Activated B cell treated with CpG ODN at 0.5 μM for 24 hours (primary cell): Measurements from ENCODE around the gene SHPK. TPM values are rescaled to one million over a fixed set of nuclear protein-coding genes. Genes with fewer than 3 reads are reported as not detected.
A peak's percentile ranks its signal among the peaks of the same experiment; 100 is the strongest.

Source experiments
- ATAC-seq: fragments of 200-7000 bp; cut with Tn5 transposase; one replicate; pipeline ENCODE4 v1.10.0; 2021; ENCODE audit warnings: low read depth, mild to moderate bottlenecking, moderate library complexity
- CTCF ChIA-PET: fragments of 350-600 bp; sonication (Branson Sonifier 250); formaldehyde crosslinking; loops from one replicate; lab custom pipeline; 2021; ENCODE audit warnings: antibody characterized with exemption; lab: Charles Lee
- POLR2A ChIA-PET: fragments of 350-600 bp; sonication (Branson Sonifier 250); formaldehyde crosslinking; loops from one replicate; lab custom pipeline; 2021; ENCODE audit warnings: antibody characterized with exemption; lab: Charles Lee
- DNase-seq: peaks from one replicate; pipeline ENCODE4 v3.0.0; 2022
- H3K27ac Mint-ChIP-seq: one replicate; pipeline ENCODE4 v1.8.0; 2020; ENCODE audit warnings: mixed read lengths
- H3K27me3 Mint-ChIP-seq: one replicate; pipeline ENCODE4 v1.8.0; 2021; ENCODE audit warnings: mixed read lengths
- H3K36me3 Mint-ChIP-seq: one replicate; pipeline ENCODE4 v1.8.0; 2021; ENCODE audit warnings: low read depth, mixed read lengths
- H3K4me1 Mint-ChIP-seq: one replicate; pipeline ENCODE4 v1.8.0; 2021; ENCODE audit warnings: mixed read lengths
- H3K4me3 Mint-ChIP-seq: one replicate; pipeline ENCODE4 v1.8.0; 2020; ENCODE audit warnings: mild to moderate bottlenecking, mixed read lengths
- H3K9me3 Mint-ChIP-seq: one replicate; pipeline ENCODE4 v1.8.0; 2020; ENCODE audit warnings: mixed read lengths
- intact Hi-C: fragments of 100-400 bp; cut with micrococcal nuclease; formaldehyde crosslinking; loops from one replicate; pipeline ENCODE4 v1.15.1; 2024
- total RNA-seq: library from RNA; stranded (reverse); gene quantifications from 2 replicates; pipeline ENCODE4 v1.2.3, GENCODE V29; 2022
- TF ChIP-seq, protein P1 (sequence below): fragments of 200-600 bp; IDR thresholded peaks from one replicate; pipeline ENCODE4 v1.8.0; 2022; ENCODE audit warnings: antibody characterized with exemption, mild to moderate bottlenecking

Gene SHPK
- total RNA-seq, 1 donor from 2014 or later = 9.5 TPM

DNA sequence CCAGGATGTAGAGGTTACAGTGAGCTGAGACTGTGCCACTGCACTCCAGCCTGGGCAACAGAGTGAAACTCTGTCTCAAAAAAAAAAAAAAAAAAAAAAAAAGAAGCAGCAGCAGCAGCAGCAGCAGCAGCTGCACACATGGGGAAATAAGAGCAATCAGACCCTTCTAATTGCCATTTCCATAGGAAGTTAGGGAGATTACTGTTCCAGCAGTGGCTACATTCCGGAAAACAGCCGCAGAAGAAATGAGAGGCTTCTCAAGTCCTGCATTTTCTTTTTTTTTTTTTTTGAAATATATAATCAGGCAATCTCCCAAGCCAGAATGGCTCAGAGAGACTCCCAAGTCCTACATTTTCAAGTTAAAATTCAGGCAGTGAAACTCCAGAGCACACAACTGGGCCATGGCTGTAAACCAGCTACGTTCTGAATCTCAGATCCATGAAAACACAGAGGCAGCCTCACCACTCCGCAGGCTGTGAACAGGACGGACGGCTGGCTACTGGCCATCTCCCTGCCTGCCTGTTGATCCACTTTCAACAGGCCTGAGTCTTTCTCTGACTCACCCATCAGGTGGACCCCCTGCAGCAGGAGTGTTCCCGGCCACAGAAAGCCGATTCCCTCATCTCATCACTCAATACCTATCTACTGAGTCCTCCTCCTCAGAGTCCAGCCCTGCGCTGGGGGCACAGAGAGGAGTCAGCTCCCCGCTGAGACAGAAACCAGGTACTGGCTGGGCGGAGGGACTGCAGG is 41.8 kb downstream of the SHPK start:
- POLR2A ChIA-PET = no interaction called here
- no peaks in the 10 kb centered on the region for H3K9me3 Mint-ChIP-seq
- no peak overlapping the region for H3K4me3 Mint-ChIP-seq
- H3K4me1 Mint-ChIP-seq = peaks cover 4% of the 10 kb centered on the region
- intact Hi-C loops = no loop called here
- H3K27me3 Mint-ChIP-seq = no peaks in the 10 kb centered on the region
- peaks cover 14% of the 10 kb centered on the region for H3K36me3 Mint-ChIP-seq
- no peak overlapping the region for H3K27ac Mint-ChIP-seq
- ATAC-seq = no peak
- DNase-seq = no peak
- CTCF ChIA-PET = no interaction called here
- TF ChIP-seq, protein P1, sequence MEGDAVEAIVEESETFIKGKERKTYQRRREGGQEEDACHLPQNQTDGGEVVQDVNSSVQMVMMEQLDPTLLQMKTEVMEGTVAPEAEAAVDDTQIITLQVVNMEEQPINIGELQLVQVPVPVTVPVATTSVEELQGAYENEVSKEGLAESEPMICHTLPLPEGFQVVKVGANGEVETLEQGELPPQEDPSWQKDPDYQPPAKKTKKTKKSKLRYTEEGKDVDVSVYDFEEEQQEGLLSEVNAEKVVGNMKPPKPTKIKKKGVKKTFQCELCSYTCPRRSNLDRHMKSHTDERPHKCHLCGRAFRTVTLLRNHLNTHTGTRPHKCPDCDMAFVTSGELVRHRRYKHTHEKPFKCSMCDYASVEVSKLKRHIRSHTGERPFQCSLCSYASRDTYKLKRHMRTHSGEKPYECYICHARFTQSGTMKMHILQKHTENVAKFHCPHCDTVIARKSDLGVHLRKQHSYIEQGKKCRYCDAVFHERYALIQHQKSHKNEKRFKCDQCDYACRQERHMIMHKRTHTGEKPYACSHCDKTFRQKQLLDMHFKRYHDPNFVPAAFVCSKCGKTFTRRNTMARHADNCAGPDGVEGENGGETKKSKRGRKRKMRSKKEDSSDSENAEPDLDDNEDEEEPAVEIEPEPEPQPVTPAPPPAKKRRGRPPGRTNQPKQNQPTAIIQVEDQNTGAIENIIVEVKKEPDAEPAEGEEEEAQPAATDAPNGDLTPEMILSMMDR = no peak

DNA sequence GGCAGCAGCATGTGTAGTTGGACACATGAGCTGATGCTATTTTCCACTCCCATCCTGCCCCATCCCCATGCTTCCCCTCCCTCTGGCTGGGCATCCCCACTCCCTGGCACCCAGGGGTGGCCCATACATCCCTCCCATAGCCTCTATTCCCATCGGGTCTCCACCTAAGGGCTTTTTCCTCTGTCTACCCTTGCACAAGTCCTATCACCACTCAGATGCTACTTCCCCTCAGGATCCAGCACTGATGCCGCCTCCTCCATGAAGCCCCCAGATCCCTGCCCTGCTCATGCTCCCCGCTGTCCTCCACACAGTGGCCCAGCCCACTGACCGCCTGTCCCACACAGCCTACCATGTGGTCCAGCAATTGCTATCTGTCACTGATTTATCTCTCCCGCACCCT is 42.7 kb downstream of the SHPK start:
- H3K27me3 Mint-ChIP-seq = no peaks in the 10 kb centered on the region
- H3K27ac Mint-ChIP-seq = no peak overlapping the region
- H3K9me3 Mint-ChIP-seq = no peaks in the 10 kb centered on the region
- POLR2A ChIA-PET = no interaction called here
- CTCF ChIA-PET = no interaction called here
- H3K4me1 Mint-ChIP-seq = peaks cover 4% of the 10 kb centered on the region
- ATAC-seq (no peak), DNase-seq (no peak)
- H3K36me3 Mint-ChIP-seq = peaks cover 16% of the 10 kb centered on the region
- TF ChIP-seq, protein P1 = no peak
- intact Hi-C loops = no loop called here
- H3K4me3 Mint-ChIP-seq = no peak overlapping the region

DNA sequence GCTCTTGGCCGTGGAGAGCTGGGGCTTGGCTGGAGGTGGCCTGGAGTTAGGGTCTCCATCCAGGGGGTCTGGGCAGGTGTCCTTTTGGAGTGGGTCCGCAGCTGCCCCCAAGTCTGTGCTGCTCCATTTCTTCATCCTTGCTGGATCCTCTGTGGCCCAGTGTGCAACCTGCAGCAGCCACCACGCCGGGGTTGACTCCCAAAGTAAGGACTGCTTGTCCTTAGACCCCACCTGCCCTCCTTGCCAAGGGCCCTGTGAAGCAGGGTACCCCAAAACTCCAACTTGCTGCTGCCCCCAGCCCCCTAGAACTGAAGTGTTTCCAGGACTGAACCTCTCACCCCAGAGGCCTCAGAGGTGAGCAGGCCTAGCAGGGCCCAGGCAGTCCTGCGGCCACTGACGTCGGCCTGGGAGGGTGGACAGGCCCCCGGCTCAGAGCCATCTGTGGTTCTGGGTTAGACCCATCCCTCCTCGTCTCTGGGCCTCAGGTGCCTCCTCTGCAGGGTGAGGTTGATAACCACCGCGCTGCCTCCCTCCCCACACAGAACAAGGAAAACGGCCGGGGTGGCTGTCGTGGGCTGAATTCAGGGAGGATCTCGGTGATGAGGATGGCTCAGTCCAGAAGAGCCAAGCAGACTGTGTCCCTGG is 43.7 kb downstream of the SHPK start:
- CTCF ChIA-PET = no interaction called here
- TF ChIP-seq, protein P1 = no peak
- H3K4me1 Mint-ChIP-seq = peaks cover 4% of the 10 kb centered on the region
- no peak for DNase-seq
- no peak overlapping the region for H3K27ac Mint-ChIP-seq
- H3K9me3 Mint-ChIP-seq = no peaks in the 10 kb centered on the region
- no peak for ATAC-seq
- no peak overlapping the region for H3K4me3 Mint-ChIP-seq
- H3K36me3 Mint-ChIP-seq = peaks cover 23% of the 10 kb centered on the region
- no peaks in the 10 kb centered on the region for H3K27me3 Mint-ChIP-seq
- POLR2A ChIA-PET = no interaction called here
- intact Hi-C loops = no loop called here

DNA sequence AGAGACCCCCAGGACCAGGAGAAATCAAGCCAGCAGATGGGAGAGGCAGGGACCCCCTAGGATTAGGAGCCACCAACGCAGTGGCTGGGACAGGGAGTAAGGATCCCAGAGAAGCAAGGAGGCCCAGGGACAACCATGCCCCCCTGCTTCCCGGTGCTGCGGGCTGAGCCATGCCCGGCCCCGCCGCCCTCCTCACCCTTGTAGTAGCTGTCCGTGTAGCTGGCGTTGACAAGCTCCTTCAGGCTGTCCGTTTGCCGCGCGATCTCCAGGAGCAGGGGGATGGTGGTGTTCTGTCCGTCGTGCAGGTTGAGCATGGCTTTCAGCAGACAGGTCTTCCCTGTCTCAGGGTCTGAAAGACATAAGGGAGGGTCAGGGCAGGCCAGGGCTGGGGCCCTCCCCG is 45.3 kb downstream of the SHPK start:
- peaks cover 4% of the 10 kb centered on the region for H3K4me1 Mint-ChIP-seq
- no peaks in the 10 kb centered on the region for H3K9me3 Mint-ChIP-seq

DNA sequence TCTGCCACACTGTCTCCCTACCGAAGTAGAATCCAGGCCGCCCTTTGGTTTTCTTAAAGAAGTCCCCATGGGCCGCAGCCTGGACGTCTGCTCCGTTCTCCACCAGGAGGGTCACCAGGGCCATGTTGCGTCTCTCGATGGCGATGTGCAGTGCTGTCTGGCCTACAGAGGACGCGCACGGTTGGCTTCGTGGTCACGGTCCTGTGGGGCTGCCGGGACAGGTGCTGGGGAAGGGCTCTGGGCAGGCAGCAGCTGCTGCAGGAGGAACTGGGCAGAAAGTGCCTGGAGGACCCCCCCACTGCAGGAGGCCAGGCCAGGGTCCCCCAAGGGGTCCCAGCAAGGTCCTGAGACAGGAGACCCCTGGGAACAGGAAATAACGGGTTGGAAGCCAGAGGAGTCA is 45.8 kb downstream of the SHPK start:
- TF ChIP-seq, protein P1 = no peak
- DNase-seq = no peak
- intact Hi-C loops = no loop called here
- no peak overlapping the region for H3K27ac Mint-ChIP-seq
- H3K36me3 Mint-ChIP-seq = peaks cover 31% of the 10 kb centered on the region
- H3K9me3 Mint-ChIP-seq = no peaks in the 10 kb centered on the region
- no peak overlapping the region for H3K4me3 Mint-ChIP-seq
- peak; percentile 40 for ATAC-seq
- peaks cover 4% of the 10 kb centered on the region for H3K4me1 Mint-ChIP-seq
- POLR2A ChIA-PET = no interaction called here
- CTCF ChIA-PET = no interaction called here
- H3K27me3 Mint-ChIP-seq = no peaks in the 10 kb centered on the region

More for the DNA sequence above, 45.3 kb downstream of the SHPK start:
- H3K27ac Mint-ChIP-seq = no peak overlapping the region
- CTCF ChIA-PET = no interaction called here
- H3K36me3 Mint-ChIP-seq = peaks cover 29% of the 10 kb centered on the region
- DNase-seq (no peak), ATAC-seq (no peak)
- H3K27me3 Mint-ChIP-seq = no peaks in the 10 kb centered on the region
- no peak overlapping the region for H3K4me3 Mint-ChIP-seq
- TF ChIP-seq, protein P1 = no peak
- POLR2A ChIA-PET = no interaction called here
- intact Hi-C loops = no loop called here
